Thyroid gland (tissue), 4 donors: ENCODE data around the gene PTPN14. TPM values are rescaled to one million over a fixed set of nuclear protein-coding genes. Genes with fewer than 3 reads are reported as not detected.

ENCODE experiments used
- DNase-seq, 2 donors: peaks; one replicate each; pipeline ENCODE4 v3.0.0-alpha.2; 2019
- H3K27ac ChIP-seq, 3 donors: fragments of 200-600 bp; sonication (generic); 1 replicate in 2 of 3; 2 replicates in 1 of 3; pipeline ENCODE4 v1.5.1; 2016 to 2019; ENCODE audit warnings: mild to moderate bottlenecking in 1 of 3, moderate library complexity in 1 of 3
- H3K27me3 ChIP-seq: fragments of 200-600 bp; sonication (generic); one replicate; pipeline ENCODE4 v1.5.1; 2019
- H3K36me3 ChIP-seq, 2 donors: fragments of 200-600 bp; sonication (generic); one replicate each; pipeline ENCODE4 v1.5.1; 2016 to 2019
- H3K4me1 ChIP-seq, 2 donors: fragments of 200-600 bp; sonication (generic); one replicate each; pipeline ENCODE4 v1.5.1; 2017 to 2019
- H3K4me3 ChIP-seq, 3 donors: fragments of 200-600 bp; sonication (generic); replicated peaks in 1 of 3; 1 replicate in 2 of 3; 2 replicates in 1 of 3; pipeline ENCODE4 v1.5.1; 2016; ENCODE audit warnings: mild to moderate bottlenecking in 1 of 3
- H3K9me3 ChIP-seq: fragments of 200-600 bp; sonication (generic); one replicate; pipeline ENCODE4 v1.5.1; 2017
- CTCF ChIP-seq, 6 experiments: fragments of 200-600 bp in 3 of 6; fragments of 450-650 bp in 3 of 6; sonication (generic) in 3 of 6; IDR thresholded peaks; one replicate each; pipeline ENCODE4 v1.5.1; 2016 to 2019; ENCODE audit warnings: antibody characterized with exemption in 6 of 6, mild to moderate bottlenecking in 2 of 6, inconsistent platforms in 1 of 6, moderate library complexity in 1 of 6
- POLR2A ChIP-seq, 2 donors: fragments of 450-650 bp; IDR thresholded peaks; one replicate each; pipeline ENCODE4 v1.6.1; 2017; ENCODE audit warnings: antibody characterized with exemption in 2 of 2, mild to moderate bottlenecking in 2 of 2, moderate library complexity in 1 of 2
- WGBS, 2 donors: methylation state at CpG; one replicate each; pipeline ENCODE4 v1.1.5; 2017; 5-methylcytosine and 5-hydroxymethylcytosine counted together
- intact Hi-C: fragments of 100-400 bp; cut with DNase I; formaldehyde crosslinking; loops from one replicate; pipeline ENCODE4 v1.15.1; 2023
- total RNA-seq, 4 donors: library from RNA; depleted of rRNA; stranded (reverse); fragments of >200 nt; gene quantifications; one replicate each; pipeline ENCODE4 v1.2.3, GENCODE V29; 2016

The PTPN14 gene
- total RNA-seq, 4 donors from 2014 or later, result 28.1 to 33.4 (median 31.8) TPM

- Histone ChIP-seq H3K27ac (no peak overlapping the region), H3K36me3 (no peaks in the 10 kb centered on the region), H3K27me3 (no peaks in the 10 kb centered on the region), H3K4me3 (no peak overlapping the region), H3K9me3 (no peaks in the 10 kb centered on the region), H3K4me1 (no peaks in the 10 kb centered on the region)
- 98 to 99% methylated on average over 3 of the region's 3 CpGs for WGBS, 2 donors
- no peak for TF ChIP-seq CTCF (IDR thresholded peaks at IDR 0.05)
- no peak for TF ChIP-seq POLR2A (IDR thresholded peaks at IDR 0.05)
- intact Hi-C loops, result no loop called here
- no peak for DNase-seq
Observed at GRCh38 chr1:214470132-214470531, 81.3 kb downstream of the PTPN14 start.

GRCh38 chr1:214469290-214469689 lies 82.1 kb downstream of the PTPN14 start:
- TF ChIP-seq POLR2A (IDR thresholded peaks at IDR 0.05) (no peak), CTCF (IDR thresholded peaks at IDR 0.05) (no peak)
- peaks cover 0 to 7% of the 10 kb centered on the region in 2 donors for H3K4me1 ChIP-seq

GRCh38 chr1:214467078-214467585 lies 84.3 kb downstream of the PTPN14 start:
- no peaks in the 10 kb centered on the region for H3K27me3 ChIP-seq
- no peak for DNase-seq
- intact Hi-C loops, result loop anchor here (10.0 kb wide), 1 partner anchor 78 kb away; no protein-coding TSS in a partner anchor
- H3K4me3 ChIP-seq, result no peak overlapping the region
- peaks cover 10 to 15% of the 10 kb centered on the region in 2 donors for H3K4me1 ChIP-seq
- 84 to 93% methylated on average over 1 of the region's 1 CpG for WGBS, 2 donors
- H3K27ac ChIP-seq, result no peak overlapping the region
- TF ChIP-seq CTCF (IDR thresholded peaks at IDR 0.05) (no peak), POLR2A (IDR thresholded peaks at IDR 0.05) (no peak)
- no peaks in the 10 kb centered on the region for H3K36me3 ChIP-seq
- H3K9me3 ChIP-seq, result no peaks in the 10 kb centered on the region

More at GRCh38 chr1:214469290-214469689, 82.1 kb downstream of the PTPN14 start:
- no peaks in the 10 kb centered on the region for H3K36me3 ChIP-seq
- WGBS, 2 donors, result 92 to 98% methylated on average over 1 of the region's 1 CpG
- H3K27me3 ChIP-seq, result no peaks in the 10 kb centered on the region
- no peak overlapping the region for H3K27ac ChIP-seq
- no peaks in the 10 kb centered on the region for H3K9me3 ChIP-seq
- no peak overlapping the region for H3K4me3 ChIP-seq
- intact Hi-C loops, result loop anchor here (10.0 kb wide), 1 partner anchor 76 kb away; no protein-coding TSS in a partner anchor
- DNase-seq, result no peak

- H3K36me3 ChIP-seq, result no peaks in the 10 kb centered on the region
- intact Hi-C loops, result loop anchor here (10.0 kb wide), 1 partner anchor 78 kb away; no protein-coding TSS in a partner anchor
- peaks cover 10 to 15% of the 10 kb centered on the region in 2 donors for H3K4me1 ChIP-seq
- no peaks in the 10 kb centered on the region for H3K9me3 ChIP-seq
- DNase-seq, result no peak
- WGBS, 2 donors, result 81 to 83% methylated on average over 3 of the region's 3 CpGs
- no peak overlapping the region for H3K4me3 ChIP-seq
- H3K27ac ChIP-seq, result no peak overlapping the region
- no peaks in the 10 kb centered on the region for H3K27me3 ChIP-seq
- TF ChIP-seq POLR2A (IDR thresholded peaks at IDR 0.05), result no peak
- no peak for TF ChIP-seq CTCF (IDR thresholded peaks at IDR 0.05)
Observed at GRCh38 chr1:214466403-214467077, 84.9 kb downstream of the PTPN14 start.
